K562 (cell line): ENCODE results near the gene CHN1. TPM values are rescaled to one million over a fixed set of nuclear protein-coding genes. Genes with fewer than 3 reads are reported as not detected.

Experiments used
- ATAC-seq: fragments of 200-7000 bp; cut with Tn5 transposase; 3 replicates; pipeline ENCODE4 v1.9.1; 2020; ENCODE audit warnings: moderate library complexity
- BruUV-seq: library from RNA; stranded (reverse); fragments of 400-500 nt; replicated peaks from 2 replicates; lab custom pipeline; 2021; lab: Mats Ljungman, UMichigan
- CTCF ChIA-PET: fragments of 300-600 bp; formaldehyde crosslinking; extraction: SDS; loops from one replicate; lab custom pipeline; 2021; ENCODE audit warnings: low intra/inter-chr PET ratio; lab: Yijun Ruan, JAX
- POLR2A ChIA-PET: fragments of 300-600, 350-650 bp; sonication (Branson Sonifier 250); formaldehyde crosslinking; extraction: SDS; loops from one replicate; lab custom pipeline; 2021; ENCODE audit warnings: antibody characterized with exemption, inconsistent platforms; lab: Yijun Ruan, JAX
- DNase-seq, 4 experiments: peaks; one replicate each; pipeline versions ENCODE4 v3.0.0 to v3.0.0-alpha.2; 2011 to 2018; ENCODE audit warnings: low spot score in 3 of 4, mixed read lengths in 3 of 4; ENCODE audit errors: extremely low read depth in 1 of 4
- FAIRE-seq: peaks from 2 replicates; lab custom pipeline; 2011; peaks lifted over from hg19 to GRCh38; lab: Jason Lieb, UNC
- H2AFZ ChIP-seq: 2 replicates; pipeline ENCODE4 v1.6.0; 2011; ENCODE audit warnings: low read depth, low read length, control low read depth, inconsistent platforms
- H3K27ac ChIP-seq: fragments of 200-600 bp; 3 replicates; pipeline ENCODE4 v1.8.0; 2011; ENCODE audit warnings: low read depth, mild to moderate bottlenecking, control low read depth, inconsistent platforms, low read length, moderate library complexity, mixed read lengths; ENCODE audit errors: extremely low read depth
- H3K27me3 ChIP-seq, 2 experiments: fragments of 300-600 bp in 1 of 2; 2 replicates in 1 of 2; 3 replicates in 1 of 2; pipeline versions ENCODE4 v1.6.0 to v1.8.0; 2011; ENCODE audit warnings: inconsistent platforms in 2 of 2, low read length in 2 of 2, mild to moderate bottlenecking in 1 of 2, mixed read lengths in 1 of 2, moderate library complexity in 1 of 2; ENCODE audit not compliant: control insufficient read depth in 2 of 2, insufficient read depth in 2 of 2
- H3K36me3 ChIP-seq: fragments of 300-600 bp; 3 replicates; pipeline ENCODE4 v1.8.0; 2011; ENCODE audit warnings: mild to moderate bottlenecking, low read length, inconsistent platforms; ENCODE audit not compliant: control insufficient read depth, insufficient read depth
- H3K4me1 ChIP-seq, 2 experiments: fragments of 200-600 bp in 1 of 2; replicated peaks in 1 of 2; 2 replicates in 1 of 2; 3 replicates in 1 of 2; pipeline versions ENCODE4 v1.5.1 to v1.8.0; 2011; ENCODE audit warnings: inconsistent platforms in 2 of 2, low read length in 2 of 2, mild to moderate bottlenecking in 1 of 2, mixed read lengths in 1 of 2, moderate library complexity in 1 of 2; ENCODE audit not compliant: control insufficient read depth in 2 of 2, insufficient read depth in 2 of 2
- H3K4me2 ChIP-seq: 2 replicates; pipeline ENCODE4 v1.6.1; 2011; ENCODE audit warnings: low read length, control low read depth, inconsistent platforms, mixed read lengths; ENCODE audit not compliant: insufficient read depth
- H3K4me3 ChIP-seq: fragments of 200-600 bp; sonication (generic), shearing (Covaris generic); 2 replicates; pipeline ENCODE4 v1.5.1; 2016; ENCODE audit warnings: control low read depth, inconsistent platforms
- H3K79me2 ChIP-seq: fragments of 200-600 bp; 3 replicates; pipeline ENCODE4 v1.8.0; 2011; ENCODE audit warnings: low read length, inconsistent platforms; ENCODE audit not compliant: control insufficient read depth, insufficient read depth
- H3K9ac ChIP-seq, 2 experiments: 2 replicates each; pipeline versions ENCODE4 v1.6.0 to v1.6.1; 2011; ENCODE audit warnings: low read depth in 2 of 2, low read length in 2 of 2, control low read depth in 1 of 2, inconsistent platforms in 1 of 2, mild to moderate bottlenecking in 1 of 2, mixed read lengths in 1 of 2; ENCODE audit not compliant: insufficient read depth in 1 of 2
- H3K9me1 ChIP-seq: one replicate; pipeline ENCODE4 v1.6.0; 2011; ENCODE audit warnings: inconsistent platforms, mild to moderate bottlenecking, low read length, moderate library complexity; ENCODE audit not compliant: control insufficient read depth, insufficient read depth
- H3K9me3 ChIP-seq: replicated peaks from 2 replicates; pipeline ENCODE4 v1.5.1; 2011; ENCODE audit warnings: low read depth, low read length, inconsistent platforms; ENCODE audit not compliant: control insufficient read depth, insufficient read depth
- H4K20me1 ChIP-seq: replicated peaks from 2 replicates; pipeline ENCODE4 v1.6.1; 2011; ENCODE audit warnings: low read length, inconsistent platforms, mixed read lengths; ENCODE audit not compliant: control insufficient read depth, insufficient read depth
- BCLAF1 ChIP-seq, 2 experiments: fragments of 450-650 bp in 1 of 2; IDR thresholded peaks; 2 replicates each; pipeline ENCODE4 v1.6.1; 2011 to 2017; ENCODE audit warnings: low read depth in 2 of 2, antibody characterized with exemption in 1 of 2, borderline replicate concordance in 1 of 2, low read length in 1 of 2, mild to moderate bottlenecking in 1 of 2, mixed read lengths in 1 of 2; ENCODE audit not compliant: control insufficient read depth in 1 of 2
- CAMTA2 ChIP-seq: fragments of 250-450 bp; sonication (Bioruptor Pico); conservative IDR thresholded peaks from 2 replicates; pipeline ENCODE4 v1.5.1; 2022
- CCNT2 ChIP-seq: IDR thresholded peaks from 2 replicates; pipeline ENCODE4 v1.6.1; 2011; ENCODE audit warnings: borderline replicate concordance, low read depth, mild to moderate bottlenecking, moderate library complexity, mixed read lengths, low read length; ENCODE audit not compliant: insufficient read length; ENCODE audit errors: extremely low read depth
- EP300 ChIP-seq: IDR thresholded peaks from 2 replicates; pipeline ENCODE4 v1.6.1; 2012; ENCODE audit warnings: low read length, improper control_type of control experiment
- FOXM1 ChIP-seq, 2 experiments: fragments of 450-650 bp in 1 of 2; sonication (generic) in 1 of 2; formaldehyde crosslinking in 1 of 2; IDR thresholded peaks; 2 replicates each; pipeline versions ENCODE4 v1.6.1 to v1.9.0; 2017 to 2022; ENCODE audit warnings: low read depth in 2 of 2, mild to moderate bottlenecking in 2 of 2, missing genetic modification reagents in 1 of 2, moderate library complexity in 1 of 2
- RBM14 ChIP-seq: fragments of 200-400 bp; formaldehyde crosslinking; IDR thresholded peaks from 2 replicates; pipeline ENCODE4 v1.6.1; 2018; ENCODE audit warnings: low read depth, mild to moderate bottlenecking, low read length, moderate library complexity, borderline replicate concordance; ENCODE audit not compliant: insufficient read depth
- ZNF232 ChIP-seq: sonication (generic); formaldehyde crosslinking; IDR thresholded peaks from 2 replicates; pipeline ENCODE4 v1.8.0; 2022; ENCODE audit warnings: mild to moderate bottlenecking, missing genetic modification reagents
- WGBS: fragments of 100-300 bp; shearing (Covaris generic); methylation state at CpG from one replicate; pipeline ENCODE4 v1.1.6; 2016; ENCODE audit warnings: low coverage, mixed read lengths; ENCODE audit not compliant: insufficient coverage; ENCODE audit errors: missing lambda C conversion rate; 5-methylcytosine and 5-hydroxymethylcytosine counted together
- in situ Hi-C: fragments of 300-500 bp; cut with MboI; formaldehyde crosslinking; loops from 4 replicates; pipeline ENCODE4 v1.15.0; 2018; ENCODE audit warnings: inconsistent platforms, mixed read lengths
- intact Hi-C: fragments of 100-400 bp; cut with micrococcal nuclease; formaldehyde crosslinking; loops from 2 replicates; pipeline ENCODE4 v1.14.2; 2022
- polyA plus RNA-seq, 8 experiments: library from polyadenylated mRNA; depleted of rRNA in 4 of 8; stranded (reverse) in 5 of 8; unstranded in 3 of 8; fragments of >200 nt; fragmentation: Nextera tagmentation in 2 of 8; fragmentation: Illumina TruSeq in 1 of 8; extraction: Ambion mirVana in 2 of 8; extraction: Trizol in 1 of 8; gene quantifications; 2 replicates each; pipeline versions ENCODE4 v1.2.1 to v1.2.3, GENCODE V29; 2011 to 2014; ENCODE audit warnings: inconsistent platforms in 1 of 8, missing spikeins in 1 of 8
- total RNA-seq, 7 experiments: library from RNA; depleted of rRNA in 6 of 7; stranded (reverse); fragments of >200 nt in 6 of 7; fragmentation: Illumina TruSeq in 2 of 7; extraction: Trizol in 2 of 7; gene quantifications; 2 replicates each; pipeline versions ENCODE4 v1.2.1 to v1.2.3, GENCODE V29; 2011 to 2021; ENCODE audit warnings: low replicate concordance in 1 of 7
- TF ChIP-seq, protein P1 (sequence below), 2 experiments: fragments of 450-650 bp in 1 of 2; sonication (generic) in 1 of 2; formaldehyde crosslinking in 1 of 2; IDR thresholded peaks in 1 of 2; conservative IDR thresholded peaks in 1 of 2; 2 replicates each; pipeline versions ENCODE4 v1.6.1 to v1.8.1; 2016 to 2023; ENCODE audit warnings: mild to moderate bottlenecking in 2 of 2, moderate library complexity in 2 of 2, inconsistent platforms in 1 of 2, missing genetic modification reagents in 1 of 2
- TF ChIP-seq, protein P2 (sequence below): sonication (generic); IDR thresholded peaks from 2 replicates; pipeline ENCODE4 v1.6.1; 2016
- TF ChIP-seq, protein P3 (sequence below): fragments of 450-650 bp; IDR thresholded peaks from 2 replicates; pipeline ENCODE4 v1.6.1; 2016; ENCODE audit warnings: antibody characterized with exemption

Gene CHN1
- total and polyA plus RNA-seq, 9 of the 15 experiments (the other 6 are each of a cell fraction or from before 2014, with no cell fraction given), result 0.17 to 2.0 (median 0.87) TPM

DNA sequence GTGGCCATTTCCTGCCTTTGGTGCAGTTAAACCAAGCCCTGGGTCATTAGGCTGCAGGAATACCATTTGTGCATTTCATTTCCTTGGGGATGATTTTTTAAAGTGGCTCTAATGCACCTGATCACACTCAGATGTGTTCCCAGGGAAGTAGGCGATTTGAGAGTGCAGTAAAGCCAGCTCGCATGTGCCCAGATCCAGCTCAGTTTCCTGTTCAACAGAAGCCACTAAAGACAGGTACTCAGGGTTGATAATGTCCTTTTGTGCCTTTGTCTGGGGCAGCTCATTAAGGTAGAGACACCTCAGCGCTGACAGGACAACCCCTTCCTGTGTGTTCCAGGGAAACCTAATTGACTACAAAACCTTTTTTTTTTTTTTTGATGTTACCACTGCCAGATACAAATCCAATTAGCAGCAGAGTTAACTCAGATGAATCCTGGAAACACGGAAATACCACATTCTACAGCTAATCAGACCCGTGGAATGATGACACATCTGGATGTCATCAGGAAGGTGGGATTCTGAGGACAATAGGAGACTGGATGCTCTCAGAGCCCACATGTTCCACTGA, 225.7 kb downstream of the CHN1 start:
- WGBS, result 0% methylated on average over 5 of the region's 5 CpGs
- FAIRE-seq, result no peak
- Histone ChIP-seq H3K4me3 (no peak overlapping the region), H3K4me1 (no peaks in the 10 kb centered on the region), H3K9ac (no peak overlapping the region), H3K9me3 (no peaks in the 10 kb centered on the region), H3K4me2 (no peak overlapping the region), H3K27me3 (peaks cover 25 to 47% of the 10 kb centered on the region in 2 experiments; a peak in 4 of 5 replicates), H3K36me3 (no peaks in the 10 kb centered on the region), H3K79me2 (no peaks in the 10 kb centered on the region), H4K20me1 (0 out of 2 replicates have a peak, but pooled peaks cover 7% of the 10 kb centered on the region), H3K9me1 (no peaks in the 10 kb centered on the region), H3K27ac (no peak overlapping the region), H2AFZ (no peak overlapping the region)
- DNase-seq, result no peak
- intact Hi-C loops (no loop called here), in situ Hi-C loops (loop anchor here (10.0 kb wide), 1 partner anchor 205 kb away; no protein-coding TSS in a partner anchor)
- ATAC-seq, result no peak
- POLR2A ChIA-PET, result interaction anchor here (0.9 kb wide), 1 partner anchor 37 kb away, joined by 4 read pairs; no protein-coding TSS in a partner anchor
- no TSS peak for BruUV-seq
- CTCF ChIA-PET, result no interaction called here
- TF ChIP-seq RBM14 (no peak), CCNT2 (no peak), FOXM1 (IDR thresholded peaks at IDR 0.05; ENCODE audit: low read depth) (no peak), FOXM1 (CRISPR knock-in tag; IDR thresholded peaks at IDR 0.05; ENCODE audit: low read depth) (no peak), BCLAF1 (IDR thresholded peaks at IDR 0.05; ENCODE audit: borderline replicate concordance in 1 of 2, control insufficient read depth in 1 of 2, low read depth in 2 of 2, low read length in 1 of 2) (no peak), EP300 (no peak), ZNF232 (CRISPR knock-in tag) (no peak), CAMTA2 (CRISPR knock-in tag) (no peak)
- TF ChIP-seq, protein P1, sequence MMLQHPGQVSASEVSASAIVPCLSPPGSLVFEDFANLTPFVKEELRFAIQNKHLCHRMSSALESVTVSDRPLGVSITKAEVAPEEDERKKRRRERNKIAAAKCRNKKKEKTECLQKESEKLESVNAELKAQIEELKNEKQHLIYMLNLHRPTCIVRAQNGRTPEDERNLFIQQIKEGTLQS (IDR thresholded peaks at IDR 0.05), result no peak
- TF ChIP-seq, protein P1 (CRISPR knock-in tag; conservative IDR thresholded peaks at IDR 0.05), result no peak
- TF ChIP-seq, protein P2, sequence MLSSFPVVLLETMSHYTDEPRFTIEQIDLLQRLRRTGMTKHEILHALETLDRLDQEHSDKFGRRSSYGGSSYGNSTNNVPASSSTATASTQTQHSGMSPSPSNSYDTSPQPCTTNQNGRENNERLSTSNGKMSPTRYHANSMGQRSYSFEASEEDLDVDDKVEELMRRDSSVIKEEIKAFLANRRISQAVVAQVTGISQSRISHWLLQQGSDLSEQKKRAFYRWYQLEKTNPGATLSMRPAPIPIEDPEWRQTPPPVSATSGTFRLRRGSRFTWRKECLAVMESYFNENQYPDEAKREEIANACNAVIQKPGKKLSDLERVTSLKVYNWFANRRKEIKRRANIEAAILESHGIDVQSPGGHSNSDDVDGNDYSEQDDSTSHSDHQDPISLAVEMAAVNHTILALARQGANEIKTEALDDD, result no peak
- TF ChIP-seq, protein P3, sequence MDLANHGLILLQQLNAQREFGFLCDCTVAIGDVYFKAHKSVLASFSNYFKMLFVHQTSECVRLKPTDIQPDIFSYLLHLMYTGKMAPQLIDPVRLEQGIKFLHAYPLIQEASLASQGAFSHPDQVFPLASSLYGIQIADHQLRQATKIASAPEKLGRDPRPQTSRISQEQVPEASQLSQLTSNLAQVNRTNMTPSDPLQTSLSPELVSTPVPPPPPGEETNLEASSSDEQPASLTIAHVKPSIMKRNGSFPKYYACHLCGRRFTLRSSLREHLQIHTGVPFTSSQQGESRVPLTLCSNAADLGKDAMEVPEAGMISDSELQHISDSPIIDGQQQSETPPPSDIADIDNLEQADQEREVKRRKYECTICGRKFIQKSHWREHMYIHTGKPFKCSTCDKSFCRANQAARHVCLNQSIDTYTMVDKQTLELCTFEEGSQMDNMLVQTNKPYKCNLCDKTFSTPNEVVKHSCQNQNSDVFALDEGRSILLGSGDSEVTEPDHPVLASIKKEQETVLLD, result no peak
